ENCODE results near the gene LYZL4. TPM values are rescaled to one million over a fixed set of nuclear protein-coding genes. Genes with fewer than 3 reads are reported as not detected.

The LYZL4 gene
- total RNA-seq, 1 donor from 2014 or later: not detected

DNA sequence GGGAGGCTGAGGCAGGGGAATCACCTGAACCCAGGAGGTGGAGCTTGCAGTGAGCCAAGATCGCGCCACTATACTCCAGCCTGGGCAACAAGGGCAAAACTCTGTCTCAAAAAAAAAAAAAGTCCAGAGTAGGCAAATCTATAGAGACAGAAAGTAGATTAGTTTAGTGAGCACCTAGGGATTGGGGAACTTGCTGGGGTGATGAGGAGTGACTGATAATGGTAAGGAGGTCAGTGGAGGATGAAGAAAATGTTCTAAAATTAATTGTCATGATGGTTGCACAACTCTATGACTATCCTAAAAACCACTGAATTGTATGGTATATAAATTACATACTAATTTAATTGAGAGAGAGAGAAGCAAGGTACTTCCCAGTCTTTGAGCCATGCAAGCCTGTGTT is 27.8 kb upstream of the LYZL4 start:
- peaks cover 5% of the 10 kb centered on the region for H3K9me3 Mint-ChIP-seq
- no peaks in the 10 kb centered on the region for H3K36me3 Mint-ChIP-seq (ENCODE audit: low read depth)
- H3K4me1 Mint-ChIP-seq: peaks cover 15% of the 10 kb centered on the region
- H3K27ac Mint-ChIP-seq (ENCODE audit: unreplicated experiment): no peak overlapping the region
- TF ChIP-seq, protein P1, sequence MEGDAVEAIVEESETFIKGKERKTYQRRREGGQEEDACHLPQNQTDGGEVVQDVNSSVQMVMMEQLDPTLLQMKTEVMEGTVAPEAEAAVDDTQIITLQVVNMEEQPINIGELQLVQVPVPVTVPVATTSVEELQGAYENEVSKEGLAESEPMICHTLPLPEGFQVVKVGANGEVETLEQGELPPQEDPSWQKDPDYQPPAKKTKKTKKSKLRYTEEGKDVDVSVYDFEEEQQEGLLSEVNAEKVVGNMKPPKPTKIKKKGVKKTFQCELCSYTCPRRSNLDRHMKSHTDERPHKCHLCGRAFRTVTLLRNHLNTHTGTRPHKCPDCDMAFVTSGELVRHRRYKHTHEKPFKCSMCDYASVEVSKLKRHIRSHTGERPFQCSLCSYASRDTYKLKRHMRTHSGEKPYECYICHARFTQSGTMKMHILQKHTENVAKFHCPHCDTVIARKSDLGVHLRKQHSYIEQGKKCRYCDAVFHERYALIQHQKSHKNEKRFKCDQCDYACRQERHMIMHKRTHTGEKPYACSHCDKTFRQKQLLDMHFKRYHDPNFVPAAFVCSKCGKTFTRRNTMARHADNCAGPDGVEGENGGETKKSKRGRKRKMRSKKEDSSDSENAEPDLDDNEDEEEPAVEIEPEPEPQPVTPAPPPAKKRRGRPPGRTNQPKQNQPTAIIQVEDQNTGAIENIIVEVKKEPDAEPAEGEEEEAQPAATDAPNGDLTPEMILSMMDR (conservative IDR thresholded peaks at IDR 0.05): no peak
- peaks cover 48% of the 10 kb centered on the region for H3K27me3 Mint-ChIP-seq (ENCODE audit: low read depth)
- H3K4me3 Mint-ChIP-seq: no peak overlapping the region
- no peak for DNase-seq (ENCODE audit: low read depth, low spot score)

DNA sequence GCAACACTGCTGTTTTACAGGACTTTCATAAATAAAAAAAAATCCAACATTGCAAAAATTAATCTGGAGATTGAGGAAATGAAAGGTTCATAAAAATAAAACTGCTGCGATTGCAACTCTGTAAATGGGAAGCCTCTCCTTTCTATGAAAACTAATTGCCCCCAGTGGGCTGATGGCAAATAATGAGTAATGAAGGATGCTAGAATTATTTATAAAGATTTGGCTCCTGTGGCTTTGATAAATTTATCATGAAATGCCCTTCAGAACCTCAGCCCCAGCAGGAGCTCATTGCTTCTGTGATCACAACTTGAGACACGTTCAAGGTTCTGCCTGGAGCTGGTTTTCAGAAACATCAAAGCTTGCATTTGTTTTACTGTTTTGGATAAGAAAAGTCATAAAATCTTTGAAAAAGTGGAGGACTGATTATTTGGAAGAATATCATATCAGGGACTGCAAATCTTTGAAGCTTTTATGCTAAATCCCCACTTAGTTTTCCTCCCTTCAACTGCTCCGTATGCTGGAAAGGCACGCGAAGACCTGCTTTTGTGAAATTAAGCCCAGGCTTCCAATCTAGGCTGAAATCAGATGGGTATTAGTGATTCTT is 24.5 kb upstream of the LYZL4 start:
- TF ChIP-seq, protein P1 (conservative IDR thresholded peaks at IDR 0.05): no peak
- peaks cover 12% of the 10 kb centered on the region for H3K4me1 Mint-ChIP-seq
- peaks cover 8% of the 10 kb centered on the region for H3K9me3 Mint-ChIP-seq
- no peak for DNase-seq (ENCODE audit: low read depth, low spot score)
- no peak overlapping the region for H3K4me3 Mint-ChIP-seq
- H3K27ac Mint-ChIP-seq (ENCODE audit: unreplicated experiment): no peak overlapping the region
- H3K36me3 Mint-ChIP-seq (ENCODE audit: low read depth): no peaks in the 10 kb centered on the region
- H3K27me3 Mint-ChIP-seq (ENCODE audit: low read depth): peaks cover 39% of the 10 kb centered on the region

DNA sequence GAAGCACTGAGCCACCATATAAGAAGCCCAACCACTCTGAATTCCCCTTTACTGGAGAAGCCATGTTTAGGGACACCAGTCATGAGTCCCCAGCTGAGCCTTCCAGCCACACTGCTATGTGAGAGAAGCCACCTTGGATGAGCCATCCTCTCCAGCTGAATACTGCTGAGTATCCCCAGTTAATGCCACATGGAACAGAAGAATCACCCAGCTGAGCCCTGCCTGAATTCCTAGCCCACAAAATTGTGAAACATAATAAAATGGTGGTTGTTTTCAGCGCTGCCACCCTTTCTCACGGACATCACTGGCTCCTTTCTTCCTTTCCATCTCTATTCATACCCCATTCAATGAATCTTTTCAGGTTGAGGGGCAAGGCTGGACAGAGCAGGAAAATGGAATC is 22.1 kb upstream of the LYZL4 start:
- TF ChIP-seq, protein P1 (conservative IDR thresholded peaks at IDR 0.05): no peak
- no peak overlapping the region for H3K4me3 Mint-ChIP-seq
- peaks cover 8% of the 10 kb centered on the region for H3K9me3 Mint-ChIP-seq
- H3K27ac Mint-ChIP-seq (ENCODE audit: unreplicated experiment): no peak overlapping the region
- peaks cover 45% of the 10 kb centered on the region for H3K27me3 Mint-ChIP-seq (ENCODE audit: low read depth)
- no peaks in the 10 kb centered on the region for H3K4me1 Mint-ChIP-seq
- no peaks in the 10 kb centered on the region for H3K36me3 Mint-ChIP-seq (ENCODE audit: low read depth)
- no peak for DNase-seq (ENCODE audit: low read depth, low spot score)

DNA sequence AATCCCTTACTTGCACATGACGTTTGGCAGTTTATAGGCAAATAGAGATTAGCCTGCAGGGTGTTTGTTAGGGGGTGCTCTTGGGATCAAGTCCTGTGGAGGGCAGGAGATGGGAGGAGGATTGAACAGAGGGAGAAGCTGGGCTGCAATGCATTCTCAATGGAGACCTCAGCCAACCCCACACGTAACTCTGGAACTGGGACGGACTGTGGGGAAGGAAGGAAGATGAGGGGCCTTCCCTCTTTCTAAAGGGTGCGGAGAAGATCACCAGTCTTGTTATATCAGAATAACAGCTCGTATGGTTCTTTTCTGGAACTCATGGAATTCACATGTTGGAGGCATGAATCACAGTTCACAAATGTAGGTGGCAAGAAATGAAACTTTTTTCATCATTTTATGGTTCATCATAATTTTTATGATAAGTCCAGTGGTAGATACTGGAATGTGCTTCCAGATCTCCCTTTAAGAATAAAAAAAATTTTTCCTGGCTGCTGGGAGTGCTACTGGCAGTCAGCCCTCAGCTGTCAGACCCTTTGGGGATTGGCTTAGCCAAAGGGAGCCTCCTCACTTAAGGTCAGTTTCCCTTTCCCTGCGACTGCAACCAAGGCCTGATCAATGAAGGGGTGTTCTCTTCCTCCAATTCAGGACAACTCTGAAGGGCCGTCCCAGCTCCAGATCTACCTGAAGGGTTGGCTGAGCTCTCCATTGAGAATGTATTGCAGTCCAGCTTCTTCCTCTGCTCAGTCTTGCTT is 20.5 kb upstream of the LYZL4 start:
- Mint-ChIP-seq H3K4me1 (no peaks in the 10 kb centered on the region), H3K4me3 (no peak overlapping the region), H3K27ac (ENCODE audit: unreplicated experiment) (no peak overlapping the region), H3K36me3 (ENCODE audit: low read depth) (no peaks in the 10 kb centered on the region), H3K9me3 (peaks cover 3% of the 10 kb centered on the region), H3K27me3 (ENCODE audit: low read depth) (peaks cover 43% of the 10 kb centered on the region)
- DNase-seq (ENCODE audit: low read depth, low spot score): no peak
- TF ChIP-seq, protein P1 (conservative IDR thresholded peaks at IDR 0.05): no peak

GRCh38 chr3:42428830-42429229 is 18.4 kb upstream of the LYZL4 start:
- Mint-ChIP-seq H3K4me1 (no peaks in the 10 kb centered on the region), H3K4me3 (no peak overlapping the region), H3K27me3 (ENCODE audit: low read depth) (peaks cover 38% of the 10 kb centered on the region), H3K36me3 (ENCODE audit: low read depth) (no peaks in the 10 kb centered on the region), H3K9me3 (peaks cover 3% of the 10 kb centered on the region), H3K27ac (ENCODE audit: unreplicated experiment) (no peak overlapping the region)
- DNase-seq (ENCODE audit: low read depth, low spot score): no peak
- TF ChIP-seq, protein P1 (conservative IDR thresholded peaks at IDR 0.05): no peak
